Inferior parietal cortex (tissue), 1 donor: ENCODE results near the gene CYB5D1.

Experiments used
- DNase-seq: peaks from one replicate; pipeline ENCODE4 v3.0.0-alpha.2; 2016; ENCODE audit errors: extremely low spot score

The CYB5D1 gene

GRCh38 chr17:7885367-7886226 is 27.8 kb downstream of the CYB5D1 start:
- peak; percentile 6 for DNase-seq

DNA sequence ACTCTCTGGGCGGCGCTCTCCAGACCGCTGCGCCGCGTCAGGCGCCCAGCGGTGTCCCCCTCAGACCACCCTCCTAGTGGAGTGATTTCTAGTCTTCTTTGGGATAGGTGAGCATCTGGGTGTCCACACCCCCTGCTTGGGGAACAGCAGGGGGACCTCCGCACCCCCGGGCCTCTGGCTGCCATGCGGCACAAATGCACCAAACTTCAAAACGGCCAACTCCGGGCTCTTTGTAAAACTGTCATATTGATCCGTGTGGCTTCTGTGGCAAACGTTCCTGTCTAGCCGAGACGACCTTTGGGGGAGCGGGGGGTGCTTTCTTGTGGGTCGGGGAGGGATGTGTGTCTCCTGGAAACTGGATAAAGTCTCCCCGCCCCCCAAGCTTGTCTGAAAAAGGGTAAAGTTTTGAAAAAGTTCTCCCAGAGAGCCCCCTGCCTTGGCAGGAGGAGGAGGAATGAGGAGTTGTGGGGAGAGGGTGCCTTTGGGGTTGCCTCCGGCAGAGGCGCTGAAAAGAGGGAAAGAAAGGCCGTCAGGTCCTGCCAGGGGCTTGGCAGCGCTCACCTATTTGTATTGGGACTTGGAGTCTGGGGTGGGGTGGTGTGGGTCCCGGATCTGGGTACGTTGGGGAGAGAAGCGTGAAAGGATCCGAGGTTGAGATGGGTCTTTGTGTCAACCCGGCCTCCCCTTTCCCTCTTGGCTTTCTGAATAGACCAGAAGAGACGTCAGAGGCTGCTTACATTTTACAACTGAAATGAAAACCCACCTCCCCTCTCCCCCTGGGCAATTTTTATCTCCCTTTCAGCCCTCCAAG is 28.6 kb downstream of the CYB5D1 start:
- DNase-seq = peak; percentile 4

GRCh38 chr17:7887038-7887481 is 29.3 kb downstream of the CYB5D1 start:
- peak; percentile 57 for DNase-seq

DNA sequence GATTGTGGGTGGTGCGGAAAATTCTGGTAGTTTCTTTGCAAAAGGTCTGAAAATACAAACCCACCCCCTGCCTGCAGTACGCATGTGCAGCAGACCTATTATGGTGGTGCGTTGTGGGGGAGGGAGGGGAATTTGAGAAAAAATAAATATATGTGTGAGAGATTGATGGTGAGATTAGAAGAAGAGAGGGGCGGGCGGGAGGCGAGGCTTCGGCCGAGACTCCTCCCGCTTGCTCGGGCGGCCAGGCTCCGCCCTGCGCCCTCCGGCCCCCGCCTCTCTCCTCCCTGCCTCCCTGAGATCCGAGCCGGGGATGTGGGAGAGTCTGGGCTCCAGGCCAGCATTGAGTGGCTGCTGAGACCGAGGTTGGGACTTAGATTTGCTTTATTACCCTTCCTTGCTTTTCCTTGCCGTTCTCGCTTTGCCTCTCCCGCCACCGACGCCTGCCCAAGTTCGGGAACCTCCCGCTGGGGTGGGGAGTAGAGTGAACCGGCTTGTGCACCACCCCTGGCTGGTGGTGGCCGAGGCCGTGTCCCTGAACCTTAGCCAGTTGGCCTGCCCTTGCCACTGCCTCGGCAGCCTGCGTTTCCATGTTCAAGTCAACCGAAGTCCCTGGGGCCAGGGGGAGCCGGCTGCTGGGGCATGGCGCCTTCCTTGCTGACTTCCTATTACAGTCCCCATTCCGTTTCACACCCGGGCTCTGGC is 29.8 kb downstream of the CYB5D1 start:
- DNase-seq = peak; percentile 84

GRCh38 chr17:7888184-7888920 is 30.5 kb downstream of the CYB5D1 start, which contains the start of gene CHD3:
CHD3 (plus strand) TSS chr17:7888789; CDS start chr17:7889001, 212 bp downstream.
- peak; percentile 28 for DNase-seq

DNA sequence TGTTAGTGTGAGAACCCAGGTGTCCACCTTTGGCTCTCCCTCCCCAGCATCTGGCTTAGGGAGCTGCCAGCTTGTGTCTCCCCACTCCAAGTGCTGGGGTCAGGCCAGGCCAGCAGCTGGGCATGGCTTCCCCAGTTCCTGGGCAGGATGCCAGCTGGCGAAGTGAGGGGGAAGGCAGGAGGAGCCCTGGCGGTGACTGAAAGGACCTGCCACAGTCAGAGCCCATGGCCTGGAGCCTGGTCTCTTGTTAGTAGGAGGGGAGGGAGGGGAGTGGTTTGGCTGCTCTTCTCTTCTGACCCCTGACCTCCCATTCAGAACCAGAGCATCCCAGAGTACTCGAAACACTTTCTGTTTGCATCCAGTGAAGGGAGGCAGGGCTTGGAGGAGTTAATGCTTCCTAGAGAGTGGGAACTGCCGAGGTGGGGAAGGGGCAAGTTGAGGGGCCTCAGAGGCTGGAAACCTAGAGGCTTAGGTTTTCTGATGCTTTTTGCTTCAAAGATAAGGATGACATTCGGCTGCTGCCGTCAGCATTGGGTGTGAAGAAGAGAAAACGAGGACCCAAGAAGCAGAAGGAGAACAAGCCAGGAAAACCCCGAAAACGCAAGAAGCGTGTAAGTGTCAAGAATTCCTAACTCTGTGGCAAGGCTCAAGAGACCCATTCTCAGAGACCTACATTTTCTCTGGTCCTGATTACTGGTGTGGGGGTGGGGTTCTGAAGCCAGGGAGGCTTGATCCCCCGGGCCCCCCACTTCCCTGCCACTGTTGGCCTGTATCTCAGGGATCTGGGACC is 31.6 kb downstream of the CYB5D1 start:
- peak; percentile 91 for DNase-seq

DNA sequence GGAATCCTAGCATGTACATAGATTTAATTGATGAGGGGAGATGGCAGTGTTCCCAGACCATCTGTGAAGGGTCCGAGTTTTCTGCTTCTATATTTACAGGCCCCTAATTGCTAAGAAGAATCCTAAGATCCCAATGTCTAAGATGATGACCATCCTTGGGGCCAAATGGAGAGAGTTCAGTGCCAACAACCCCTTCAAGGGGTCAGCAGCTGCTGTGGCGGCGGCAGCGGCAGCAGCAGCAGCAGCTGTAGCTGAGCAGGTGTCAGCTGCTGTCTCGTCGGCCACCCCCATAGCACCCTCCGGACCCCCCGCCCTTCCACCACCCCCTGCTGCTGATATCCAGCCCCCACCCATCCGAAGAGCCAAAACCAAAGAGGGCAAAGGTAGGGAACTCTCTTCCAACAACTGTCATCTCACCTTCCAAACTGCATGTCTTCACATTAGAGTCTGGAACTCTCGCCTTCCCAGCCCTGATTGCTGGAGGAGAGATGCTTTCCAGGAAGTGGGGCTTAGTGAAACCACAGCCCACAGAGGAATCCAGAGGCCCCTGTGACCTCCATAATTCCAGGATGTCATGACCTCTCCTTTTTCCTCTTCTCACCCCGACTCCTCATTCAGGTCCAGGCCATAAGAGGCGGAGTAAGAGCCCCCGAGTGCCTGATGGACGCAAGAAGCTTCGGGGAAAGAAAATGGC is 35.5 kb downstream of the CYB5D1 start:
- DNase-seq = no peak

DNA sequence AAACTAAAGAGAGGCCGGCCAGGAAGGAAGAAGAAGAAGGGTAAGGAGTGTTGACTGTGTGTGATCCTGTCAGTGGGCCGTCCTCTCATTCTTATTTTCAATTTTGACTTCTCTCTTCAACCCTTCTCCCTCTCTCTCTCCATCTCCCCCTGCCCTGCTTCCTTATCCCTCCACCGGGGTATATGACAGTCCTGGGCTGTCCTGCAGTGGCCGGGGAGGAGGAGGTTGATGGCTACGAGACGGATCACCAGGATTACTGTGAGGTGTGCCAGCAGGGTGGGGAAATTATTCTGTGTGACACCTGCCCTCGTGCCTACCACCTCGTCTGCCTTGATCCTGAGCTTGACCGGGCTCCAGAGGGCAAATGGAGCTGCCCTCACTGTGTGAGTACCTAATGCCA is 36.4 kb downstream of the CYB5D1 start:
- no peak for DNase-seq

DNA sequence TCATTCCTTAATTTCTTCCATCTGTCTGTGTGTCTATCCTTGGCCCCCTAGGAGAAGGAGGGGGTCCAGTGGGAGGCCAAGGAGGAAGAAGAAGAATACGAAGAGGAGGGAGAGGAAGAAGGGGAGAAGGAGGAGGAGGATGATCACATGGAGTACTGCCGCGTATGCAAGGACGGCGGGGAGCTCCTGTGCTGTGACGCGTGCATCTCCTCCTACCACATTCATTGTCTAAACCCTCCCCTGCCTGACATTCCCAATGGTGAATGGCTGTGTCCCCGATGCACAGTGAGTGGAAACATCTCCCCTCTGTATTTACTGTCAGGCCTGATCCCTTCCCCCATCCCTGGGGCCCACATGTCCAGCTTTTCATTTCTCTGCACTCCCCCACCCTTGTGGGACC is 37.1 kb downstream of the CYB5D1 start:
- DNase-seq = no peak

- DNase-seq = no peak
These were observed 39.3 kb downstream of the CYB5D1 start for GRCh38 chr17:7897090-7897489.

DNA sequence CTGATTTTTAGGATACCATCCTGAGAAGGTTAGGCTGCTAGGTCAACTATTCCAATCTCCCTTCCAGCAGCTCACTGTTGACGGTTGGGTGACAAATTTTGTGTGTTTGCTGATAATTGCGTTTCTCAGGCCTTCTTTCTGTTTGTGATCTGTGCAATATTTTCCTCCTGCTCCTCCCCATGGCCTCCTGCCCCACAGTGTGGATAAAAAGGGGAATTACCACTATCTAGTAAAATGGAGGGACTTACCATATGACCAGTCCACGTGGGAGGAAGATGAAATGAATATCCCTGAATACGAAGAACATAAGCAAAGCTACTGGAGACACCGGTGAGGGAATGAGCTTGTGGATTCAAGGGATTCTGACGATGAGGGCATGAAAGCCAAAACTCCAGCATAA is 40.0 kb downstream of the CYB5D1 start:
- peak; percentile 68 for DNase-seq

DNA sequence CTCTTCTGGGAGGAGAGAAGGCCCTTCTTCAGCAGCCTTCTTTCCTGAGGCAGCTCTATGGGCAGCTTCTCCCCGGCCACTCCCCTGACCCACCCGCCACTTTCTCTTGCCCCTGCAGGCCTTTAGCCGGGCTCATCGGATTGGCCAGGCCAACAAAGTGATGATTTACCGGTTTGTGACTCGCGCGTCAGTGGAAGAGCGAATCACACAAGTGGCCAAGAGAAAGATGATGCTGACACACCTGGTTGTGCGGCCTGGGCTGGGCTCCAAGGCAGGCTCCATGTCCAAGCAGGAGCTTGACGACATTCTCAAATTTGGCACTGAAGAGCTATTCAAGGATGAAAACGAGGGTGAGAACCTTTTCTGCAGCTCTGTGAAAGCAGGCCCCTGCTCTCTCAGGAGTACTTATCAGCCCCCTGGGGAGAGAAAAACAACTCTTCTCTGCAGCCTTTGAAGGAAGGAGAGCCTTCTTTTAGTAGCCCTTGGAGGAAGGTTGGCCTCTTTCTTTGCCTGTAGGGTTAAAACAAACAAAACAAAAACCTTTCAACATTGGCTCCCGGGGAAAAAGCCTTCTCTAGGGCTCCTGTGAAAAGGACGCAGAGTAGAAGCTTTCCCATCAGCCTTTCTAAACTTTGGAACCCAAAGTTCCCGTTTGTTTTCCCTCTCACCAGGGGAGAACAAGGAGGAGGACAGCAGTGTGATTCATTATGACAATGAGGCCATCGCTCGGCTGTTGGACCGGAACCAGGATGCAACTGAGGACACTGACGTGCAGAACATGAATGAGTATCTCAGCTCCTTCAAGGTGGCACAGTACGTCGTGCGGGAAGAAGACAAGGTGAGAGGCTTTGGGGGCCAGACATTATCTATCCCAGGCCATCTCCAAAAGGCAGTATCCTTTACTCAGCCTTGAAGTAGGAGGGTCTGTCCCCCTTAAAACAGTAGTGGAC is 45.6 kb downstream of the CYB5D1 start:
- no peak for DNase-seq

DNA sequence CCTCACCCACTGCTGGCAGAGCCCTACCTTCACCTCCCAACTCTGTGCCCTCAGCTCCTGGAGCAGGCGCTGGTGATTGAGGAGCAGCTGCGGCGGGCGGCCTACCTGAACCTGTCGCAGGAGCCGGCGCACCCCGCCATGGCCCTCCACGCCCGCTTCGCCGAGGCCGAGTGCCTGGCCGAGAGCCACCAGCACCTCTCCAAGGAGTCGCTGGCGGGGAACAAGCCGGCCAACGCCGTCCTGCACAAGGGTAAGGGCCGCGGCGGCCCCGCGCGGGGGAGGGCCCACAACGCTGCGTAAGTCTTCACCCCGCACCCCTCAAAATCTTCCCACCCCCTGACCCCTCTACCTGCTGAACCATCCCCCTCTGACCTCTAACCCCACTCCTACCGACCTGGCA is 51.3 kb downstream of the CYB5D1 start:
- no peak for DNase-seq

DNA sequence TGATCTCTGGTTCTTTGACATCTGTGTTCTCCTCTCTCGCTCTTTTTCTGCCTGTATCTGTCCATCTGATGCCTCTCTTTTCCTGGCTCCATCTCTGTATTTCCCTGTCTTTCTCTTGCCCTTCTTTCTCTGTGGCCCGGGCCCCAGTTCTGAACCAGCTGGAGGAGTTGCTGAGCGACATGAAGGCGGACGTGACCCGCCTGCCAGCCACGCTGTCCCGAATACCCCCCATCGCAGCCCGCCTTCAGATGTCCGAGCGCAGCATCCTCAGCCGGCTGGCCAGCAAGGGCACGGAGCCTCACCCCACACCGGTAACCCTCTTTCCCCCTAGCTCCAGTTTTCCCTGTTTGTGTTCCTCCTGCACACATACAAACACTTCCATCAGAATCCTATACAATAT is 52.5 kb downstream of the CYB5D1 start:
- DNase-seq = no peak

- DNase-seq = no peak
These were observed 52.9 kb downstream of the CYB5D1 start for GRCh38 chr17:7910711-7911110.

DNA sequence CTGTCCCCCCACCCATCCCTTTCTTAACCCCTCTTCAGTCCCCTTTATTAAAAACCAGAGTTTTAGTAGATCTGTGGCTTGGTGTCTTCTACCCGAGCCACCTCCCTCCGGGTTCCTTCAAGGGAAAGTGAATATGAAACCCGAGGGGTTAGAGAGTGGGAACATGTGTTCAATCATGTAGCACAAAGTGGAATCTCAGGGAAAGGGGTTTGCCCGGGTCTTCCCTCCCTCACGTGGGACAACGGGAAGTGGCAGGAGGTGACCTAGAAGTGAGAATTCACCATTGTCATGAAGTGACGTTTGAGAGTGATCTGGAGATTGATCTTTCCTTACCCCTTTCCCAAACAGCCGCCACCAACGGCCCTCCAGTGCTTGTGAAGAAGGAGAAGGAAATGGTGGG is 53.3 kb downstream of the CYB5D1 start:
- no peak for DNase-seq
